Dermis microvascular lymphatic vessel endothelial cell (primary cell): ENCODE measurements around the gene PPP1R36. TPM values are rescaled to one million over a fixed set of nuclear protein-coding genes. Genes with fewer than 3 reads are reported as not detected.
"Not testable (repeated sequence)": the region's sequence is repeated elsewhere in the genome, so short reads cannot be mapped to it uniquely, and the experiment has no call there.

Source experiments
- DNase-seq, 2 donors: peaks; one replicate each; pipeline versions ENCODE4 v3.0.0 to v3.0.0-alpha.2; 2010; ENCODE audit warnings: low read depth in 2 of 2
- total RNA-seq: library from RNA; depleted of rRNA; stranded (reverse); fragments of >200 nt; gene quantifications from 2 replicates; pipeline ENCODE4 v1.2.1, GENCODE V29; 2014

The PPP1R36 gene
- total RNA-seq, 1 donor from 2014 or later, result 0.39 TPM

DNA sequence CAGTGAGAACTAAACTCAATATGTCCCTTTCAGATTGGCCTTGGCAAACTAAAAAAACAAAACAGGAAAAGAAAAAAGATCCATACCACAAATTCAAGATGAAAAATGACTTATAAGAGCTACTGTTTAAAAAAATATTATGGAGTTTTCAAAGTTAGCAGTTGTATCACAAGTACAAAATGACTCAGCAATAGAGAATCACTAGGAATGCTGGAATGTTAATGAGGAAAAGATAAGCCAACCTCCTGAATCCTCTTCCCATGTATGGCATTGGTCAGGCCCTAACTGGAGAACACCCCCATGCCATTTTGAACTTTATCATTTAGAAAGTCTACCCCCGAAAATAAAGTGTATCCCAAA, 62.2 kb downstream of the PPP1R36 start:
- DNase-seq, result no peak

DNA sequence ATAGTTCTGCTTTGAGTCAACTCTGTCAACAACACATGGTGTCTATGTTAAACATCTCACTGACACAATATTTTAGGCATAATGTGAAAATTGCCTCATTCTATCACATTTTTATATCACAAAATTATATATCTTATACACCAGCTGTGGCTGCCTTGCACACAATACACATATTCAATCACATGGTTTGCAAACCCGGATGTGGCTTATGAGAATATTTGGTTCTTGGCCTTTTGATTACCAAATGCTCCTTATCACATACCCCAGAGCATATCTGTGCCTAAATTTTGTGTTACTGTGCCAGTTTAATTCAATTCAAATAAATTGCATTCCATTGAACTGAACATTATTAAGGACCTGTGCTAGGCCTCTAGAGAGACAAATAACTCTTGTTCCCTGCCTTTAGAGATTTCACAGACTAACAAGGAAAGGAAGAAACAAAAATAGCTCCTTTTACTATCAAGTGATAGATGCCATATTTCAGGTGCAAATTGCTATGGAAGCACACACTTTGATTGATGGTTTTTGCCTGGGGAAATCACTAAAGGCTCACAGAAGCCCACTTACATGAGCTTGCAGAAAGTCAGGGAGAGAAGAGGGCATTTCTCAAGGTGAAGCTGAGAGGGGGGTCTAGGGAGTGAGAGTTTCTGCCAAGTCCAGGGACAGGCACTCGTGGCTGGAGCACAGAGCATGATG, 63.4 kb downstream of the PPP1R36 start:
- no peak for DNase-seq

DNA sequence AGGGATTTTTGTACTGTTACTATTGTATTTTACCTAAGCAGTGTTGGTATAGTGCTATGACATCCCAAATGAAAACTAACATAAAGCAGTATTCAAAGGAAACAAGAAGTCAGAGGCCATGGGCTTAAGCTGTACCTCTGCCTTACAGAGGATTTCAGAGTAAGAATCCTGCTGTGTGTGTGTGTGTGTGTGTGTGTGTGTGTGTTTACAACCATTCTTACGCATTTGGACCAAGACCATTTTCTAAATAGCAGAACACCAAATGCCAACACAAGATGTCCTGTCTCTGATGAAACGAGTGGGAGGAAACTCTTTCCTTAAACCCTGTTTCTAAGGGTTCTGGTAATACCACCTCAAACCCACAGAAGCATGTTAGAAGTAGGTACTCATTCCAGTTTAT, 64.4 kb downstream of the PPP1R36 start:
- DNase-seq, result no peak

DNA sequence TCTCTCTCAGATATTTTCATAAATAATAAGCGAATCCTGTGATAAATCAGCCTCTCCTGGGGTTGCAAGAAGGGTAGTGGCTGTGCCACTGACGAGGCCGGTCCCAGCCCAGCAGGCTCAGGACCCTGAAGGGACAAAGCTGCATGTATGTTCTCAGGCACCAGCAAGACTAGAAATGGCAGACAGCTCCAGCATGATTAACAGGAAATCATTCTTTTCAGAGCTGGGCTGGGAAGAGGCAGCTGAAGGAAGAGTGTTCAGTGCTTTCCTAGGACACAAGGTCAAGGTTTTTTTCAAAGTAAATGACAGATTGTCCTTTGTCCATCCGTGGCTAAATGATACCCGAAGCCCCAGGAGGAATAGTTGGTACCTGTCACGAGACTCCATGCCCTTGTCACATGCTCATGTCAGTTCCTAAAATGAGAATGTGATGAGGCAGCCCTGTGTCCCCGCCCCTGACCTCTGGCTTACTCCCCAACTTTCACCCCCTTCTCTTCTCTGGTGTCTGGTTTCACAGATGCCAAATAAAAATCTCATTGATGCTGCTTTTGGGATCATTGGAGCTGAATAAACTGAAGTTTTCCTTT, 65.1 kb downstream of the PPP1R36 start:
- DNase-seq, result peak in 1 of 2 donors; percentile 9

DNA sequence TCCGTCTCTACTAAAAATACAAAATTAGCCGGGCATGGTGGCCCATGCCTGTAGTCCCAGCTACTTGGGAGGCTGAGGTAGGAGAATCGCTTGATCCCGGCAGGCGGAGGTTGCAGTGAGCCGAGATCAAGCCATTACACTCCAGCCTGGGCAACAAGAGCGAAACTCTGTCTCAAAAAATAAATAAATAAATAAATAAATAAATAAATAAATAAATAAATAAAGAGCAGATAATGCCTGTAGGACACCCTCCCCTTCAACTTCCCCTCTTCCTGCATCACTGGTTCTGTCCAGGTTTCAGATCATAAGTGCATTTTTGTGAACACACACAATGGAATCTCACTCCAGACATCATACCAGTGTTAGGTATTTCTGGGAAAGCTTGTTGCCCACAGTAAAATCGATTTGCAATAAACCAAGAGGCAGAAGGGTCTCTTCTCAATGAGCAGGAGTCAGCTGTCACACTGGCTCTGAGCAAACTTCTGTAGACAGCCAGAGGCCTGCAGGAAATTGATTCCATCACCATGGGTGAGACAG, 68.2 kb downstream of the PPP1R36 start:
- DNase-seq, result not testable (repeated sequence)

DNA sequence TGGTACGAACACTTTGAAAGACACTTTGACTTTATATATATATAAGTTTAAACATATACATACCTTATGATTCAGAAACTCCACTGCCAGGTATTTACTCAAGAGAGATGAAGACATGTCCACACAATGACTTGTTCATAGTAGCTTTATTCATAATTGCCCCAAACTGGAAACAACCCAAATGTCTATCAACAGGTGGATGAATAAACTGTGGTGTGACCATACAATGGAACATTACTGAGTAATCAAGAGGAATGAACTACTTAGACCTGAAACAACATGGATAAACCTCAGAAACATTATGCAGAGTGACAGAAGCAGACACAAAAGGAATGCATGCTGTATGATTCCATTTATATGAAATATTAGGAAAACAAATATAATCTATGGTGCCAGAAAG, 71.1 kb downstream of the PPP1R36 start:
- DNase-seq, result peak in 1 of 2 donors; percentile 37

DNA sequence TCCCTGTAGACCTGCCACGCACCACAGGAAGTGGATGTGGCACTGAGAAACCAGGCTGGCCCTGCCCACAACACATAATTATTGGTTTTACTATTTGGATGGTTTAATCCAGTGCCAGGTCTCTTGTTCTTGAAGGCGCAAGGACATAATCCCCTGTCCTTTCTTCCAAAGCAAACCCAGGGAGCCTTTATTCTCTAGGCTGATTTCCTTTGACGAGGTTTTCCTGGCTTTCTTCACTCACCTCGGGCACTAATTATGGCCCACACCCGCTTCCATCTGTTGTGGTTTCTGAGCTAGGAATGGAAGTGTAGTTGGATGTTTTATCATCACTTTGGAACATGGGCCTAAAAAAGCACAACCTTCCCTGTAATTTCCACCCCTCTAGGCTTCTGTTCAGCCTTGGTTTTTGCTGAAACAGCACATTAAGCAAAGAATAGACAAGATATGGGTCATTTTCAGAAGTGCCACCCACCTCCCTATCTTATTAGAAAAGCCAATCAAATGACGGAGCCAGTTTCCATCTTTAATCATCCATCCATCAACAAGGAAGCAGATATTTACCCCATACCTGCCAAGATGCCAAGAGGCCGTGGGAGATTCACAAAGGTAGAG, 73.9 kb downstream of the PPP1R36 start:
- DNase-seq, result no peak

DNA sequence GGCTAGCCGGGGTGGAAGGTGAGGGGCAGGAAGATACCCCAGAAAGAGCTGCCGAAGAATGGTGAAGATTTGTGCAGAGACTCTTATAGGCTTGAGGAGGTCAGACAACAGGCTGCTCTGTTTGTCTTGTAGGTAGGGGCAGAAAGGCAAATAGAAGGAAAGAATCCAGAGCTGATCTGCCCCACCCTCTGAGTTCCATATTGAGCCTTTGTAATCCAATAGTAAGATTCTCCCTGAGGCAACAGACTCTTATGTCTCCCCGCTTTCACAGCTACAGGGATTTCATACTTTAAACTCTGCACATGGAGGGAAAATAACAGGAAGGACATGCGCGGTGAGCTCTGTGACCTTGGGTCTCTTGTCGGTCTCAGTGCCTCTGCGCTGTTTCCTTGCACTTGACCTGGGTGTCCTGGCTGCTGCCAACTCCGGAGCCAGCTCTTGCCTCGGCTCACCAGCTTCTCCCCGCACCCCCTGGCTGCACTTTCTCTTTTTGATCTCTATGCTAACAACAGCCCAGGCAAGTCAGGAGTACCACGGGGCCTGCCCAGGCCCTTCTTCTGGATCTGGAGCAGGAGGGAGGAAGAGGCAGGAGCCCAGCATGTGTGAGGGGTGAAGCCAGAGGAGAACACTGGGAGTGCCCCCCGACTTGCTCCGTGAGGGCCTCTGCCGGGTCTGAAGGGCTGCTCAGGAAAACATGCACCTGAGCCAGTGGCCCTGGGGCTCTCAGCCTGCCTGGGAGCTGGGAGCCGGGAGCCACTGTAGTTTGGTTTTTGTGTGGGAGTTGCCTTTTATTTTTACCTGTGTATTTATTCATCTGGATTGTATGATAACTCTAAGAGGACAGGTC, 75.8 kb downstream of the PPP1R36 start:
- peak in 1 of 2 donors; percentile 49 for DNase-seq

DNA sequence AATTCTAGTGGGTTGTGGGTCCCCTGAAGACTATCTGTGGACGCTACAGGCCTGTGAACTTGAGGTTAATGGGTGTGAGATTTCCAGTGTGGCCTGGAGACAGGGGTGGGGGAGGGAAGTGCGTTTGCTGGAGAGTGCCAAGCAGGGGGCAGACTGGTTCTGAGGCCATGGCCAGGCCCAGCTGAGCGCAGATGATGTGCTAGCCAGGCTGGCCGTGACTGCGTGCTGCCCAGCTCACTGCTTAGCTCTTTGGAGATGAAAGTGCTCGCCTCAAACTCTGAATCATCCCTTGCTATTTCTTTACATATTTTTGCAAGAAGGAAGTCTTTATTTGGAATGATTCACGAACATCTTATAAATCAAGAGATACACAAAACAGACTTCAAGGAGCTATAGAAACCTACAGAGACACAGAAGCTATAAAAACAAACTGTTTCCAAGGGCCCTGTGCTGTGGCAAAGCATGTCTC, 79.2 kb downstream of the PPP1R36 start:
- no peak for DNase-seq

DNA sequence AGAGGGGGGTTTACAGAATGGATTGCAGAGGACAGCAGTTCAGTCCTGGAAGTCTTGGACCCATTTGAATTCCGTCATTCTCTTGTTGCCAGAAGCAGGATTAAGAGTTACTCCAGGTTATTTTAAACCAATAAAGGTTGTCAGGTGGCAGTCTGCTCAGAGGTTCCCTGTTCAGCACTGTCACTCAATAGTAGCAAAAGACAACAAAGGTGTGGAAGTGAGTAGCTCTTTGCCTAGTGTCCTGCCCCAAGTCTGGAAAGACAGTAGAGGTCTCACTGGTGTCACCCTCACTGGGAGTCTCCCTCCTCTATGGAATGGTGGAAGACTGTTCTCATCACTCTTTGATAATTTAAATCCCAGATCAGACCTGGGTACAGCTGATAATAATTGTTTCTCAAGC, 81.0 kb downstream of the PPP1R36 start:
- DNase-seq, result no peak

DNA sequence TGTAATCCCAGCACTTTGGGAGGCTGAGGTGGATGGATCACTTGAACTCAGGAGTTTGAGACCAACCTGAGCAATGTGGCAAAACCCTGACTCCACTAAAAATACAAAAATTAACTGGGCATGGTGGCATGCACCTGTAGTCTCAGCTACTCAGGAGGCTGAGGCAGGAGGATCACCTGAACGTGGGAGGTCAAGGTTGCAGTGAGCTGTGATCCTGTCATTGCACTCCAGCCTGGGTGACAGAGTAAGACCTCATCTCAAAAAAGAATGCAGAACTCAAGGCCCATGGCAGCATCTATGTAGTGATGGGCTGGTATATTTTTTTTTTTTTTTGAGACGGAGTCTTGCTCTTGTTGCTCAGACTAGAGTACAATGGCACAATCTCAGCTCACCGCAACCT, 81.5 kb downstream of the PPP1R36 start:
- not testable (repeated sequence) for DNase-seq

DNA sequence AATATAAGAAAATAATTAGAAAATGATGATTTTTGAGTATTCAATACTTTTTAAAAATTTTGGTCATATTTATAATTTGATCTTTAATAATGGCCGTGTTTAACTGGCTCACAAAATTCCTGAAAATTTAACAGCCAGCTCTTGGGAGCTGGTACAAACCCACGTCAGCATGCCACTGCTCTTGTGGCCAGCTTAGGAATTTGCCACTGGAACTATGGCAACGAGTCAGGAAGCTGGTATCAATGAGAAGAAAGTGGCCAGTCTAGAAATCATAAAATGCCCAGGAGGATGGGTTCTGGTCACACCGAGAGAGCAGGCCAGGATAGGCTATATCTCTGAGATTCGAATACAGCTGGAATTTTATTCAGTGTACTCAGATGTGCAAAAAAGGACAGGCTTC, 82.3 kb downstream of the PPP1R36 start:
- no peak for DNase-seq

DNA sequence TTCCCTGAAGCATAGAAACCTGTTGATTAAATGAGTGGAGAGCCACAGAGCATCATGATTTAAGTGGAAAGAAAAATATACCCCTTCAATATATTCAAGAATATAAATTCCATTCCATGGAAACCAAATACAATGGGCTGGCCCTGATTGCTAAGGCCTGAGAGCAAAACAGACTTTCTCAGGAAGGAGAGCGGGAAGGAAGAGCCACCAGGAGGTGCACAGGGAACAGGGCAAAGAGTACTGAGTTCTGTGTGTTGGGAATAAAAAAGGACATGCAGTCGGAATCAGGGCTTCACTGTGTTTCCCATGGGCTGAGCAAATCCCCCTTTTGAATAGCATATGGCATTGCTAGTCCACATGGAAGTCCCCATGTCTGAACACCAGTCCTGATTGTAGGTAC, 84.8 kb downstream of the PPP1R36 start:
- DNase-seq, result peak; percentile 50 to 51

DNA sequence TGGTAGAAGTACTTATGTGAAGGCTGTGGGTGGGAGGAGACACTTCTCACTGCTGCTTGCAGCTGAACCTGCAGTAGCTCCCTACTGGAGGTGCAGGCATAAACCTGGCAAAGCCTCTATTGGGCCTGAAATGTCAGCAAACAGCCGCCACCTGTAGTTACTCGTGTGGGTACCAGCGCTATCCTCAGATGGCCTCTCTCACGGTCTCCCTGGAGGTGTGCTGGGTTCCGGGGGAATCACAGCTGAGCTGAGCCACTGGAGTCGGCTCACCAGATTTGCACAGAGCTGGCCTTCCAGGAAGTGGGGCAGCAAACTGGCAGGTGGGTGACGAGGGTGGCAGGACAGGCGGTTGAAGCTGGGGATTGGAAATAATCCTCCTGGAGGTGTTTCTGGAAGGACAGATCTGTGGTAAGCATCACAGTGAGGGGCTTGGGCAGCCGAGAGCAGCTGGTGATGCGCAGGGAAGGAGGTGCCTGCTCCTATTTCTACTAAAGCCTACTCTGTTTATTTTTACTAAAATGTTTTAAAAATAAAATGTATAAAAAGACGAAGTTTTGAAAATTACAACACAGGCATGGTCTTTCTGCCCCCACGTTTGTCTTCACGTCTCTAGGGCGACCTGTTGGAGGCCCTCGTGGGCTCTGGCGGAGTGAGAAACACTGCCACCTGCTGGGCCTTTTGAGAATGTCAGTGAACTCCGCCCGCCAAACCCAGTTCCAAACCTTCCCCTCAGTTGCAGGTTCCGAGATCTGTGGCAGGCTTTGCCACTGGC, 86.6 kb downstream of the PPP1R36 start:
- peak; percentile 36 to 62 for DNase-seq

DNA sequence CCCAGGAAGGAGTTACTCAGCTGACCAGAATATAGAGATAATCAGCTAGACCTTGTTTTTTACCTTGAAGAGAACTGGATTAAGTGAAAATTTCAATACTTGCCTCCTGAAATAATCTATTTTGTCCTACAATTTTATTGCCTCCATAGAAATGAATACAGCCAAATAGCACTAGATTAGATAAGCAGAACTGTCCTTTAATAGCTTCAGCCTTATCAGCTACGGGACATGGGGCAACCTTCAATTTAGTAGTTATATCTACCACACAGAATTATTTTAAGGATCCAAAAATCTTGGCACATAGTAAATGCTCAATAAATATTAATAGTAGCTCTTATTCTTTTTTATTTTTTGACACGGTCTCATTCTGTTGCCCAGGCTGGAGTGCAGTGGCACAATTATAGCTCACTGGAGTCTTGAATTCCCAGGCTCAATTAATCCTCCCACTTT, 87.2 kb downstream of the PPP1R36 start:
- no peak for DNase-seq

DNA sequence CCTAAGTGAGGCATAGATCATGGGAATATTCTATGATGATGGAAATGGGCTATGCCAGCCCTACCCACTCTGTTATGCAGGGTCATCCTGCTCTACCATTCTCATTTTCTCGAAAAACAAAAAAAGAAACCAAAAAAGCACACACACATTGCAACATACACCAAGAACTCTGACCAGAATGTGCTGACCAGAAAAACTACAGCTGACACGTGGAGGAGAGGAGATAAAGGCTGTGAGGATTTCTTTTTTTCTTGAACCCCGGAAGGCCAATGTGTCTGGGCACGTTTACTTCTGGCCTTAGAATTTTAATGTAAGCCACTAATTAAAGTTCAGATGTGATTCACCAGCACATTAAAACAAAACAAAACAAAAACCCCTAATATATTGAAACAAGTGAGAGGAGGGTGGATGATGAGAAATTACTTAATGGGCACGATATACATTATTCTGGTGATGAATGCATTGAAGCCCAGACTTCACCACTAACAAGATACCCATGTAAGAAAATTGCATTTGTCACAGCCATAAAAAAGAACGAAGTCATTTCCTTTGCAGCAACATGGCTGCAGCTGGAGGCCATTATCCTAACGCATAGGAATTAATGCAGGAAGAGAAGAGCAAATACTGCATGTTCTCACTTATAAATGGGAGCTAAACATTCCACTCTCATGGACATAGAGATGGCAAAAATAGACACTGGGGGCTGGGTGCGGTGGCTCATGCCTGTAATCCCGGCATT, 88.1 kb downstream of the PPP1R36 start:
- no peak for DNase-seq

DNA sequence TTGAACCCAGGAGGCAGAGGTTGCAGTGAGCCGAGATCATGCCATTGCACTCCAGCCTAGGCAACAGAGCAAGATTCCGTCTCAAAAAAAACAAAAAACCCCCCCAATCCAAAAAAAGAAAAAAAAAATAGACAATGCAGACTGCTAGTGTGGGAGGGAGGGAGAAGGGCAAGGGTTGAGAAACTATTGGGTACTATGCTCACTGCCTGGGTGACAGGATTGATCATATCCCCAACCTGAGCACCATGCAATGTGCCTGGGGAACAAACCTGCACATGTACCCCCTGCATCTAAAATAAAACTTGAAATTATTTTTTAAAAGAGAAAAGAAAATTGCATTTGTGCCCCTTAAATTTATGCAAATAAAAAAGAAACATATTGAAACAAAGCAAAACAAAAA, 88.9 kb downstream of the PPP1R36 start:
- no peak for DNase-seq
